ENCODE results near the gene SNAP29. TPM values are rescaled to one million over a fixed set of nuclear protein-coding genes. Genes with fewer than 3 reads are reported as not detected.

Gene SNAP29
- total and polyA plus RNA-seq, 2 donors (not counting 3 experiments of a cell fraction or from before 2014, with no cell fraction given) = 16.4 to 26.7 TPM

DNA sequence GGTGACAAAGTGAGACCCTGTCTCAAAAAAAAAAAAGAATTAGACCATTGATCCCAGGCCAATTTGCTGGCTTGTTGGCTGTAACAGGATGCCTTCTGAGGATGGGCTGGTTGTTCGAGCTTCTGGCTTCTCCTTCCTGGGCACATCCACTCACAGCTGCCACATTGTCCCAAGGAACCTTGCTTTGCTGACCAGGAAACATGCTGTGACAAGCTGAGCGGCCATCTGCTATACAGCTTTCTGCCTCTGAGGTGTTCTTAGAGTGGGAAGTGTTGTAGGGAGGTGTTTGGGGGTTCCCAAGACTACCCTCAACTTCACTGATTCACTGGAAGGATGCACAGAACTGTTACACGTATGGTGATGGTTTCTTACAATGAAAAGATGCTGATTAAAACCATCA, 6.5 kb downstream of the SNAP29 start:
- H3K4me3 ChIP-seq (replicated peaks in 1 of 3; ENCODE audit: insufficient read depth in 1 of 3, low read depth in 1 of 3, low read length in 3 of 3) = no peak overlapping the region
- intact Hi-C loops (cut with micrococcal nuclease) (no loop called here), dilution Hi-C loops (cut with MboI; ENCODE audit: extremely low pct_ligation_motif_present, low sequenced_read_pairs) (no loop called here)
- BruUV-seq (replicated peaks) = no TSS peak
- H3K4me1 ChIP-seq (ENCODE audit: control insufficient read depth, extremely low read depth, insufficient read depth, low read length) = peaks cover 4% of the 10 kb centered on the region
- H2AFZ ChIP-seq (ENCODE audit: low read depth, low read length) = no peak overlapping the region
- no peak overlapping the region for H3K9ac ChIP-seq (replicated peaks; ENCODE audit: extremely low read depth, insufficient read depth, low read length)
- no peak overlapping the region for H3K4me2 ChIP-seq (ENCODE audit: insufficient read depth, low read length)
- H3K9me3 ChIP-seq (replicated peaks; ENCODE audit: control insufficient read depth, insufficient read depth, low read length) = no peaks in the 10 kb centered on the region
- ChIA-PET POLR2A (no interaction called here), CTCF (interaction anchor here (0.9 to 1.5 kb wide), 2 partner anchors 41 to 52 kb away, joined by 3 read pairs; partner anchors contain the start of gene CRKL)
- no peak for TF ChIP-seq POLR2AphosphoS5 (IDR thresholded peaks at IDR 0.05; ENCODE audit: insufficient read depth, low read depth, low read length)
- TF ChIP-seq MAX (IDR thresholded peaks at IDR 0.05; ENCODE audit: insufficient read depth, insufficient read length) = no peak
- TF ChIP-seq CTCF (IDR thresholded peaks at IDR 0.05; ENCODE audit: extremely low read depth in 1 of 2, insufficient read depth in 1 of 2, low read depth in 1 of 2, low read length in 2 of 2) = no peak
- TF ChIP-seq FOS (IDR thresholded peaks at IDR 0.05; ENCODE audit: borderline replicate concordance, insufficient read depth, low read length) = no peak
- no peak for TF ChIP-seq GATA2 (IDR thresholded peaks at IDR 0.05; ENCODE audit: insufficient read depth, insufficient read length, low read depth, low read length)
- no peak for TF ChIP-seq JUN (IDR thresholded peaks at IDR 0.05; ENCODE audit: borderline replicate concordance, insufficient read depth, insufficient read length, low read depth)
- no peak for TF ChIP-seq EZH2 (IDR thresholded peaks at IDR 0.05; ENCODE audit: borderline replicate concordance, low read depth, low read length, severe bottlenecking)
- no peak for TF ChIP-seq MYC (IDR thresholded peaks at IDR 0.05; ENCODE audit: low read depth, low read length)
- no peak for TF ChIP-seq POLR2A (IDR thresholded peaks at IDR 0.05; ENCODE audit: low read depth, low read length)
- DNase-seq (ENCODE audit: low read depth, low spot score) (no peak), FAIRE-seq (no peak)
- H3K79me2 ChIP-seq (ENCODE audit: control insufficient read depth, insufficient read depth, low read length) = peaks cover 2% of the 10 kb centered on the region
- H4K20me1 ChIP-seq (replicated peaks; ENCODE audit: control insufficient read depth, extremely low read depth, insufficient read depth, low read length) = no peaks in the 10 kb centered on the region
- H3K27ac ChIP-seq (ENCODE audit: insufficient read depth, low read depth, low read length) = no peak overlapping the region
- H3K36me3 ChIP-seq (ENCODE audit: control insufficient read depth in 2 of 2, extremely low read depth in 1 of 2, insufficient read depth in 2 of 2, low read length in 2 of 2) = peaks cover under 1 to 8% of the 10 kb centered on the region in 2 experiments
- H3K9me1 ChIP-seq (replicated peaks; ENCODE audit: control insufficient read depth, extremely low read depth, insufficient read depth, low read length) = no peaks in the 10 kb centered on the region
- H3K27me3 ChIP-seq (ENCODE audit: control insufficient read depth in 2 of 2, insufficient read depth in 2 of 2, low read length in 2 of 2) = no peaks in the 10 kb centered on the region

Measured in endothelial cell of umbilical vein (primary cell).